ENCODE measurements around the gene NFRKB. TPM values are rescaled to one million over a fixed set of nuclear protein-coding genes. Genes with fewer than 3 reads are reported as not detected.
"Not testable (repeated sequence)": the region's sequence is repeated elsewhere in the genome, so short reads cannot be mapped to it uniquely, and the experiment has no call there.

NFRKB gene
- total RNA-seq, 1 donor from 2014 or later: 28.9 TPM

- Mint-ChIP-seq H3K36me3 (ENCODE audit: low read depth) (peaks cover 11% of the 10 kb centered on the region), H3K9me3 (no peaks in the 10 kb centered on the region), H3K27me3 (no peaks in the 10 kb centered on the region), H3K4me1 (no peaks in the 10 kb centered on the region), H3K4me3 (no peak overlapping the region), H3K27ac (no peak overlapping the region)
- no peak for TF ChIP-seq CTCF (IDR thresholded peaks at IDR 0.05)
- ATAC-seq (ENCODE audit: low read depth) (no peak), DNase-seq (no peak)
- intact Hi-C loops (cut with micrococcal nuclease): no loop called here
- POLR2A ChIA-PET: no interaction called here
- CTCF ChIA-PET: no interaction called here
Measured at GRCh38 chr11:129855086-129855485, 40.3 kb downstream of the NFRKB start.

- H3K4me1 Mint-ChIP-seq: no peaks in the 10 kb centered on the region
- no peak overlapping the region for H3K27ac Mint-ChIP-seq
- ChIA-PET CTCF (no interaction called here), POLR2A (no interaction called here)
- TF ChIP-seq CTCF (IDR thresholded peaks at IDR 0.05): no peak
- H3K27me3 Mint-ChIP-seq: no peaks in the 10 kb centered on the region
- H3K4me3 Mint-ChIP-seq: no peak overlapping the region
- intact Hi-C loops (cut with micrococcal nuclease): no loop called here
- no peaks in the 10 kb centered on the region for H3K9me3 Mint-ChIP-seq
- DNase-seq (no peak), ATAC-seq (ENCODE audit: low read depth) (no peak)
- H3K36me3 Mint-ChIP-seq (ENCODE audit: low read depth): peaks cover 4% of the 10 kb centered on the region
Measured at GRCh38 chr11:129854232-129854805, 41.1 kb downstream of the NFRKB start.

DNA sequence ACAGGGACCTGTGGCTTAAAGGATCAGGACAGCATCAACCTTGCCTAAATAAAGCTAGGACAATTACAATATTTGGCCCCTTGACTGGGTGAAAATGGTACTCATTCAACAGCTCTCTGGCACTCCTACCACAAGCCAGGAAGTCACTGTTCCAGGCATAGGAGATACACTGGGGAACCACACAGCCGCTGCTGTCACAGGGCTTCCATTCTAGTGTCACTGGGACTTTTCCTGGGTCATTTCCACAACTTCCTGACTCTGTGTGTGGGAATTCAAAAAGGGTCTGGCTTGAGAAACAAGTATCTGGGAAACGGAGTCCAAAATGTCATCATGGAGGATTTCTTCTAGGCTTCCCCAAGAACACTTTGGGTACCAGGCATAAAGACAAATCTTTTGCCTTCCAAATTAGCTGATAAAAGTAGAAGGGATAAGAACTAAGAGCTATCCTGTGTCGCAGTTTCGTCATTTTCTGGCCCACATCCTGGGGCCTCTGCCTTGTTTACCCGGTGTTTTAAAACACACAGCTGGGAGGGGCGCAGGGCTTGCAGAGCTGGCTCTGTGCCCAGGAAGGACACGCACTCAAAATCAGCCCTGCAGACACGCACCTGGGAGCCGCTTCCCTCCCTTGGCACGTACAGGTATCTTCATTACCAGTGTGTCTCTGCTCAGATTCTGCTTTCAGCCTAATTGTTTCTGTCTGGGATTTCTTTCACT is 41.7 kb downstream of the NFRKB start:
- ChIA-PET POLR2A (no interaction called here), CTCF (no interaction called here)
- DNase-seq (no peak), ATAC-seq (ENCODE audit: low read depth) (no peak)
- Mint-ChIP-seq H3K27me3 (peaks cover 2% of the 10 kb centered on the region), H3K36me3 (ENCODE audit: low read depth) (peaks cover 2% of the 10 kb centered on the region), H3K27ac (no peak overlapping the region), H3K4me3 (no peak overlapping the region), H3K9me3 (no peaks in the 10 kb centered on the region), H3K4me1 (no peaks in the 10 kb centered on the region)
- intact Hi-C loops (cut with micrococcal nuclease): no loop called here
- TF ChIP-seq CTCF (IDR thresholded peaks at IDR 0.05): no peak

DNA sequence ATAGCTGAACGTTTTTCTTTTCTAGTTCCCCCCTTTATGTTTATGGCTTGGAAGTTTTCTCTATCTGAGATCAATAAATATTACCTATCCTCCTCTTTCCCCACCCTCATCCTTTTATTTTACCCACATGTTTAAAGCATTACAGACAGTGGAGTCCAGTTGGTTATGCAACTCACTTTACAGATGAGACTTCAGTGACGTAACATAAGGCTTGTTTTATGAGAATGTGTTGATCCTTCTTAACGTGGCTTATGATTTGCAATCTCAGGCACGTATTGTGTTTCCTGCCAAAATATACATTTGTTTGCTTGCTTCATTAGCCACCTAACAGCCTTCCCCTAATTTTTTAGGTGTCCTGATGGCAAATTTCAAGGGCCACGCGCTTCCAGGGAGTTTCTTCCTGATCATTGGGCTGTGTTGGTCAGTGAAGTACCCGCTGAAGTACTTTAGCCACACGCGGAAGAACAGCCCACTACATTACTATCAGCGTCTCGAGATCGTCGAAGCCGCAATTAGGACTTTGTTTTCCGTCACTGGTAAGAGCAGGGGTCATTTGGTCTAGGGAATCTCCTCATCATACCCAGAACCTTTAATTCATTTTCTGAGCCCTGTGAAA is 43.1 kb downstream of the NFRKB start:
- ATAC-seq (ENCODE audit: low read depth): no peak
- Mint-ChIP-seq H3K36me3 (ENCODE audit: low read depth) (no peaks in the 10 kb centered on the region), H3K27ac (no peak overlapping the region), H3K4me1 (no peaks in the 10 kb centered on the region), H3K4me3 (no peak overlapping the region), H3K27me3 (peaks cover 2% of the 10 kb centered on the region), H3K9me3 (no peaks in the 10 kb centered on the region)
- DNase-seq: no peak
- CTCF ChIA-PET: no interaction called here
- POLR2A ChIA-PET: no interaction called here
- intact Hi-C loops (cut with micrococcal nuclease): no loop called here
- TF ChIP-seq CTCF (IDR thresholded peaks at IDR 0.05): no peak

DNA sequence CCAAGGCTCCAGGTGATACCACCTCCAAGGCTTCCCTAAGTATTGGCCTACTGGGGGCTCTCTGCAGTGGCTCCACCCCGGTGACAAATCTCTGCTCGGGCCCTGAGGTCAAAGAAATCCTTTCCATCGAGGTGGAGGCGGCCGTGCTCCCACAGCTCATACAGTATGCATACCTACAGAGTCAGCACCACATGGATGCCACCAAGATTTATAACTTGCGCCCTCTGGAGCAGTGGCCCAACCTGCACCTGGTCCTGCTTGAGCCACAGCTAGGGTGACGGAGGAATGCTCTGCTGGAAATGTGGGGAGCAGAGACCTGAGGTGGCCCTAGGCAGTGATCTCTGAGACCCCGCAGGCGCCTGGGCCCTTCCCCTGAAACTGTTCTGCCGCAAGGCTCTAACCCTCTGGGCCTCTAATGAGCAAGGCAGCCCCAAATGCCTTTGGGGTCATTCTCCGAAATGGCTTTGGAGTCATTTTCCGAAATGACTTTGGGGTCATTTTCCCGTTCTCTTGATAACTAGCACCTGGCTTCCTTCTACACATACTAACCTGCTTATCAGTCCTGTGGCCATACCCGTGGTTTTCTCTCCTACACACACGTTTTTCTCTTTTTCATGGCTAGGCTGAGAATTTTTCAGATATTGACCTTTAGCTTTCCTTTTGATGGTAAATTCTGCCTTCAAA is 45.8 kb downstream of the NFRKB start:
- ChIA-PET POLR2A (interaction anchor here (0.7 kb wide), 1 partner anchor 51 kb away, joined by 3 read pairs; no protein-coding TSS in a partner anchor), CTCF (no interaction called here)
- intact Hi-C loops (cut with micrococcal nuclease): no loop called here

GRCh38 chr11:129847361-129847760 is 48.0 kb downstream of the NFRKB start:
- intact Hi-C loops (cut with micrococcal nuclease); H3K4me1 Mint-ChIP-seq; H3K27ac Mint-ChIP-seq; H3K4me3 Mint-ChIP-seq; H3K9me3 Mint-ChIP-seq; DNase-seq; POLR2A ChIA-PET; H3K36me3 Mint-ChIP-seq (ENCODE audit: low read depth); CTCF ChIA-PET; H3K27me3 Mint-ChIP-seq; ATAC-seq (ENCODE audit: low read depth): not testable (repeated sequence)

More for the DNA sequence above, 45.8 kb downstream of the NFRKB start:
- Mint-ChIP-seq H3K27me3 (peaks cover 2% of the 10 kb centered on the region), H3K4me3 (no peak overlapping the region), H3K9me3 (no peaks in the 10 kb centered on the region), H3K36me3 (ENCODE audit: low read depth) (no peaks in the 10 kb centered on the region), H3K27ac (no peak overlapping the region), H3K4me1 (no peaks in the 10 kb centered on the region)
- TF ChIP-seq CTCF (IDR thresholded peaks at IDR 0.05): no peak
- ATAC-seq (ENCODE audit: low read depth): no peak
- DNase-seq: no peak
